Neural cell (in vitro differentiated cells): ENCODE results near the gene CHST8. TPM values are rescaled to one million over a fixed set of nuclear protein-coding genes. Genes with fewer than 3 reads are reported as not detected.

Experiments
- H2AFZ ChIP-seq: fragments of 200-600, 300-800 bp; sonication (generic), shearing (Covaris generic); 2 replicates; pipeline ENCODE4 v1.6.0; 2014; ENCODE audit warnings: low read depth, mild to moderate bottlenecking, antibody characterized with exemption, low read length, moderate library complexity
- H3F3A ChIP-seq: fragments of 200-600 bp; shearing (Covaris generic); 2 replicates; pipeline ENCODE4 v1.6.1; 2016; ENCODE audit warnings: mild to moderate bottlenecking, moderate library complexity, mixed read lengths, antibody characterized with exemption, low read length; ENCODE audit not compliant: insufficient read depth, poor library complexity, severe bottlenecking
- H3K27ac ChIP-seq: fragments of 200-600, 300-800 bp; sonication (generic), shearing (Covaris generic); 2 replicates; pipeline ENCODE4 v1.5.1; 2014; ENCODE audit warnings: mild to moderate bottlenecking, low read length, moderate library complexity
- H3K27me3 ChIP-seq: fragments of 300-800, 200-600 bp; sonication (generic), shearing (Covaris generic); 2 replicates; pipeline ENCODE4 v1.6.0; 2014; ENCODE audit warnings: mild to moderate bottlenecking, low read depth, low read length, moderate library complexity; ENCODE audit not compliant: insufficient read depth
- H3K36me3 ChIP-seq: fragments of 300-800, 200-600 bp; sonication (generic), shearing (Covaris generic); 2 replicates; pipeline ENCODE4 v1.5.1; 2014; ENCODE audit warnings: mild to moderate bottlenecking, antibody characterized with exemption, low read length, moderate library complexity; ENCODE audit not compliant: insufficient read depth
- H3K4me2 ChIP-seq: fragments of 300-800, 200-600 bp; sonication (generic), shearing (Covaris generic); 2 replicates; pipeline ENCODE4 v1.6.0; 2014; ENCODE audit warnings: mild to moderate bottlenecking, low read length
- H3K4me3 ChIP-seq: fragments of 300-800, 200-600 bp; sonication (generic), shearing (Covaris generic); 2 replicates; pipeline ENCODE4 v1.5.1; 2014; ENCODE audit warnings: mild to moderate bottlenecking, low read length, moderate library complexity
- H3K79me2 ChIP-seq: fragments of 200-600 bp; shearing (Covaris generic); replicated peaks from 2 replicates; pipeline ENCODE4 v1.6.0; 2014; ENCODE audit warnings: mild to moderate bottlenecking, low read length, moderate library complexity; ENCODE audit not compliant: insufficient read depth
- H3K9ac ChIP-seq: fragments of 300-800, 200-600 bp; sonication (generic), shearing (Covaris generic); 2 replicates; pipeline ENCODE4 v1.6.1; 2016; ENCODE audit warnings: mild to moderate bottlenecking, low read length, mixed read lengths
- H3K9me2 ChIP-seq: fragments of 200-600 bp; shearing (Covaris generic); 2 replicates; pipeline ENCODE4 v1.6.1; 2016; ENCODE audit warnings: mild to moderate bottlenecking, low read length, mixed read lengths; ENCODE audit not compliant: insufficient read depth
- H3K9me3 ChIP-seq: fragments of 200-600, 300-800 bp; sonication (generic), shearing (Covaris generic); 2 replicates; pipeline ENCODE4 v1.6.1; 2016; ENCODE audit warnings: mild to moderate bottlenecking, mixed run types, low read length, moderate library complexity, mixed read lengths
- H4K20me1 ChIP-seq: fragments of 200-600 bp; shearing (Covaris generic); 2 replicates; pipeline ENCODE4 v1.6.1; 2016; ENCODE audit warnings: mild to moderate bottlenecking, mixed run types; ENCODE audit not compliant: insufficient read depth
- CTCF ChIP-seq: fragments of 450-650 bp; IDR thresholded peaks from 2 replicates; pipeline ENCODE4 v1.5.1; 2014; ENCODE audit warnings: antibody characterized with exemption, mild to moderate bottlenecking, moderate library complexity; ENCODE audit not compliant: poor library complexity, severe bottlenecking
- EP300 ChIP-seq: fragments of 450-650 bp; conservative IDR thresholded peaks from 2 replicates; pipeline ENCODE4 v1.6.1; 2014; ENCODE audit warnings: antibody characterized with exemption, mild to moderate bottlenecking, moderate library complexity; ENCODE audit not compliant: poor library complexity, severe bottlenecking
- EZH2 ChIP-seq: fragments of 200-600, 300-800 bp; shearing (Covaris generic), sonication (generic); IDR thresholded peaks from 2 replicates; pipeline ENCODE4 v1.6.1; 2014; ENCODE audit warnings: antibody characterized with exemption, low read length, borderline replicate concordance, mild to moderate bottlenecking; ENCODE audit not compliant: insufficient read depth, poor library complexity, severe bottlenecking
- MXI1 ChIP-seq: fragments of 450-650 bp; conservative IDR thresholded peaks from 2 replicates; pipeline ENCODE4 v1.6.1; 2014; ENCODE audit warnings: antibody characterized with exemption, mild to moderate bottlenecking; ENCODE audit not compliant: poor library complexity, severe bottlenecking
- POLR2AphosphoS5 ChIP-seq: IDR thresholded peaks from 2 replicates; pipeline ENCODE4 v1.6.1; 2012
- RAD21 ChIP-seq: fragments of 450-650 bp; conservative IDR thresholded peaks from 2 replicates; pipeline ENCODE4 v1.6.1; 2014; ENCODE audit warnings: antibody characterized with exemption, mild to moderate bottlenecking, moderate library complexity
- REST ChIP-seq: IDR thresholded peaks from 2 replicates; pipeline ENCODE4 v1.6.1; 2012; ENCODE audit warnings: borderline replicate concordance
- TAF1 ChIP-seq: IDR thresholded peaks from 2 replicates; pipeline ENCODE4 v1.6.1; 2012; ENCODE audit warnings: low read depth
- polyA plus RNA-seq: library from polyadenylated mRNA; depleted of rRNA; stranded (reverse); fragments of >200 nt; gene quantifications from 2 replicates; pipeline ENCODE4 v1.2.3, GENCODE V29; 2014

The CHST8 gene
- polyA plus RNA-seq, 1 donor from 2014 or later = 7.1 TPM

- Histone ChIP-seq H3K27ac (no peak overlapping the region), H3K9me2 (no peaks in the 10 kb centered on the region), H2AFZ (no peak overlapping the region), H3K9me3 (no peaks in the 10 kb centered on the region), H3K27me3 (no peaks in the 10 kb centered on the region), H3K9ac (no peak overlapping the region), H3K36me3 (no peaks in the 10 kb centered on the region), H3K79me2 (no peaks in the 10 kb centered on the region), H3K4me3 (no peak overlapping the region), H3K4me2 (no peak overlapping the region), H4K20me1 (no peaks in the 10 kb centered on the region), H3F3A (no peaks in the 10 kb centered on the region)
- no peak for TF ChIP-seq POLR2AphosphoS5
These were observed 127.3 kb downstream of the CHST8 start for GRCh38 chr19:33749016-33749415.

- no peaks in the 10 kb centered on the region for H3K79me2 ChIP-seq
- H3K27ac ChIP-seq = no peak overlapping the region
- H3K4me2 ChIP-seq = no peak overlapping the region
- H3K9ac ChIP-seq = no peak overlapping the region
- no peaks in the 10 kb centered on the region for H3K9me3 ChIP-seq
- H3K4me3 ChIP-seq = no peak overlapping the region
- no peaks in the 10 kb centered on the region for H4K20me1 ChIP-seq
- no peaks in the 10 kb centered on the region for H3K9me2 ChIP-seq
- no peak overlapping the region for H2AFZ ChIP-seq
- TF ChIP-seq MXI1 (no peak), REST (no peak), EZH2 (no peak), CTCF (no peak), EP300 (no peak), TAF1 (no peak), RAD21 (no peak)
- no peaks in the 10 kb centered on the region for H3K27me3 ChIP-seq
- H3K36me3 ChIP-seq = no peaks in the 10 kb centered on the region
- no peaks in the 10 kb centered on the region for H3F3A ChIP-seq
These were observed 127.9 kb downstream of the CHST8 start for GRCh38 chr19:33749619-33750175.
